ENCODE data around the gene COA7.

GRCh38 chr1:52686830-52687229 lies 11.3 kb downstream of the COA7 start:
- TF ChIP-seq ZNF274 (IDR thresholded peaks at IDR 0.05; ENCODE audit: low read depth, low read length), result no peak
- TF ChIP-seq SUZ12 (IDR thresholded peaks at IDR 0.05; ENCODE audit: extremely low read depth, insufficient read depth, insufficient read length), result no peak
